Measurements from ENCODE around the gene TEAD3.
A peak's percentile ranks its signal among the peaks of the same experiment; 100 is the strongest.

The TEAD3 gene

GRCh38 chr6:35428421-35429149 is 68.3 kb downstream of the TEAD3 start:
- H3K27ac ChIP-seq (ENCODE audit: low read depth, low read length): no peak overlapping the region
- H3K4me3 ChIP-seq (ENCODE audit: low read depth in 1 of 5, low read length in 5 of 5): peak overlapping the region in 1 of 5 donors; percentile 17
- peaks cover 0 to 25% (median 21%) of the 10 kb centered on the region in 5 donors for H3K4me1 ChIP-seq (ENCODE audit: control insufficient read depth in 5 of 5, insufficient read depth in 5 of 5, low read length in 5 of 5)
- peaks cover 0 to 38% (median 32%) of the 10 kb centered on the region in 5 donors for H3K36me3 ChIP-seq (ENCODE audit: control insufficient read depth in 5 of 5, insufficient read depth in 5 of 5, low read length in 5 of 5)
- H3K9ac ChIP-seq (ENCODE audit: low read length in 5 of 5): no peak overlapping the region
- no peaks in the 10 kb centered on the region for H3K27me3 ChIP-seq (ENCODE audit: control insufficient read depth in 5 of 5, insufficient read depth in 4 of 5, low read length in 5 of 5)
- H3K9me3 ChIP-seq (ENCODE audit: control insufficient read depth in 5 of 5, low read length in 5 of 5): peaks cover 0 to 16% (median 8%) of the 10 kb centered on the region in 5 donors

GRCh38 chr6:35427851-35428321 is 69.0 kb downstream of the TEAD3 start:
- Histone ChIP-seq H3K4me1 (ENCODE audit: control insufficient read depth in 5 of 5, insufficient read depth in 5 of 5, low read length in 5 of 5) (peaks cover 0 to 25% (median 21%) of the 10 kb centered on the region in 5 donors), H3K27me3 (ENCODE audit: control insufficient read depth in 5 of 5, insufficient read depth in 4 of 5, low read length in 5 of 5) (no peaks in the 10 kb centered on the region), H3K9ac (ENCODE audit: low read length in 5 of 5) (no peak overlapping the region), H3K36me3 (ENCODE audit: control insufficient read depth in 5 of 5, insufficient read depth in 5 of 5, low read length in 5 of 5) (peaks cover 0 to 40% (median 32%) of the 10 kb centered on the region in 5 donors), H3K9me3 (ENCODE audit: control insufficient read depth in 5 of 5, low read length in 5 of 5) (peaks cover 0 to 16% (median 8%) of the 10 kb centered on the region in 5 donors), H3K27ac (ENCODE audit: low read depth, low read length) (no peak overlapping the region), H3K4me3 (ENCODE audit: low read depth in 1 of 5, low read length in 5 of 5) (no peak overlapping the region)

DNA sequence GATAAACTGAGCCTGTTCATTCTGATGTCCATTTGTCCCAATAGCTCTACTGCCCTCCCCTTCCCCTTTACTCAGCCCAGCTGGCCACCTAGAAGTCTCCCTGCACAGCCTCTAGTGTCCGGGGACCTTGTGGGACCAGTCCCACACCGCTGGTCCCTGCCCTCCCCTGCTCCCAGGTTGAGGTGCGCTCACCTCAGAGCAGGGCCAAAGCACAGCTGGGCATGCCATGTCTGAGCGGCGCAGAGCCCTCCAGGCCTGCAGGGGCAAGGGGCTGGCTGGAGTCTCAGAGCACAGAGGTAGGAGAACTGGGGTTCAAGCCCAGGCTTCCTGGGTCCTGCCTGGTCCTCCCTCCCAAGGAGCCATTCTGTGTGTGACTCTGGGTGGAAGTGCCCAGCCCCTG is 69.4 kb downstream of the TEAD3 start:
- Histone ChIP-seq H3K27ac (ENCODE audit: low read depth, low read length) (no peak overlapping the region), H3K9me3 (ENCODE audit: control insufficient read depth in 5 of 5, low read length in 5 of 5) (peaks cover 0 to 16% (median 8%) of the 10 kb centered on the region in 5 donors), H3K4me3 (ENCODE audit: low read depth in 1 of 5, low read length in 5 of 5) (no peak overlapping the region), H3K4me1 (ENCODE audit: control insufficient read depth in 5 of 5, insufficient read depth in 5 of 5, low read length in 5 of 5) (peaks cover 0 to 23% (median 18%) of the 10 kb centered on the region in 5 donors), H3K27me3 (ENCODE audit: control insufficient read depth in 5 of 5, insufficient read depth in 4 of 5, low read length in 5 of 5) (no peaks in the 10 kb centered on the region), H3K36me3 (ENCODE audit: control insufficient read depth in 5 of 5, insufficient read depth in 5 of 5, low read length in 5 of 5) (peaks cover 0 to 42% (median 34%) of the 10 kb centered on the region in 5 donors), H3K9ac (ENCODE audit: low read length in 5 of 5) (no peak overlapping the region)

DNA sequence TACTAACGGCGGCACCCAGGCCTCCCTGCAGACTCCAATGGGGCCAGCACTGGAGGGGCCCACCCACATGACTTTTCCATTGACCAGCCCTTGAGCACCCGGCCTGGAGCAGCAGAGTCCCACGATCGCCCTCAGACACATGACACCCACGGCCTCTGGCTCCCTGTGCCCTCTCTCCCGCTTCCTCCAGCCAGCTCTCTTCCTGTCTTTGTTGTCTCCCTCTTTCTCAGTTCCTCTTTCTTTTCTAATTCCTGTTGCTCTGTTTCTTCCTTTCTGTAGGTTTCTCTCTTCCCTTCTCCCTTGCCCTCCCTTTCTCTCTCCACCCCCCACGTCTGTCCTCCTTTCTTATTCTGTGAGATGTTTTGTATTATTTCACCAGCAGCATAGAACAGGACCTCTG is 70.8 kb downstream of the TEAD3 start:
- peaks cover 0 to 17% (median 14%) of the 10 kb centered on the region in 5 donors for H3K4me1 ChIP-seq (ENCODE audit: control insufficient read depth in 5 of 5, insufficient read depth in 5 of 5, low read length in 5 of 5)
- H3K4me3 ChIP-seq (ENCODE audit: low read depth in 1 of 5, low read length in 5 of 5): no peak overlapping the region
- H3K9me3 ChIP-seq (ENCODE audit: control insufficient read depth in 5 of 5, low read length in 5 of 5): peaks cover 0 to 16% (median 8%) of the 10 kb centered on the region in 5 donors
- H3K9ac ChIP-seq (ENCODE audit: low read length in 5 of 5): no peak overlapping the region
- H3K36me3 ChIP-seq (ENCODE audit: control insufficient read depth in 5 of 5, insufficient read depth in 5 of 5, low read length in 5 of 5): peaks cover 0 to 53% (median 43%) of the 10 kb centered on the region in 5 donors
- H3K27me3 ChIP-seq (ENCODE audit: control insufficient read depth in 5 of 5, insufficient read depth in 4 of 5, low read length in 5 of 5): no peaks in the 10 kb centered on the region
- no peak overlapping the region for H3K27ac ChIP-seq (ENCODE audit: low read depth, low read length)

DNA sequence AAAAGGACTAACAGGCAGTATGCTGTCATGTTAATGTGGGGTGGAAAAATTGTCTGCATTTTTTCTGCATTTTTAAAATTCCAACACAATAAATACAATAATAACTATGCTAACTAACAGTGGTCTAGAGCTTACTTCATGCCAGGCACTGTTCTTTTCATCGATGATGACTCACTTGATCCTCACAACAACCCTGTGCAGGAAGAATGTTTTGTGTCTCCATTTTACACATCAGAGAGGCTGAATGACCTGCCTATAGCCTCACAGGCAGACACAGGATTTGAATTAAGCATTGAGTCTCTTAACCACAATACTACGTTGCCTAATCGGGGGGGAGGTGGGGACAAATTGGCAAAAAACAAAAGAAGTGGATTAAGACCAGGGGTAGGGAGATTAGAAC is 71.6 kb downstream of the TEAD3 start:
- Histone ChIP-seq H3K9ac (ENCODE audit: low read length in 5 of 5) (no peak overlapping the region), H3K4me3 (ENCODE audit: low read depth in 1 of 5, low read length in 5 of 5) (no peak overlapping the region), H3K27me3 (ENCODE audit: control insufficient read depth in 5 of 5, insufficient read depth in 4 of 5, low read length in 5 of 5) (no peaks in the 10 kb centered on the region), H3K9me3 (ENCODE audit: control insufficient read depth in 5 of 5, low read length in 5 of 5) (peaks cover 0 to 16% (median 8%) of the 10 kb centered on the region in 5 donors), H3K36me3 (ENCODE audit: control insufficient read depth in 5 of 5, insufficient read depth in 5 of 5, low read length in 5 of 5) (peaks cover 0 to 55% (median 43%) of the 10 kb centered on the region in 5 donors), H3K4me1 (ENCODE audit: control insufficient read depth in 5 of 5, insufficient read depth in 5 of 5, low read length in 5 of 5) (peaks cover 0 to 17% (median 14%) of the 10 kb centered on the region in 5 donors), H3K27ac (ENCODE audit: low read depth, low read length) (no peak overlapping the region)
